ENCODE data around the gene STOML1. TPM values are rescaled to one million over a fixed set of nuclear protein-coding genes. Genes with fewer than 3 reads are reported as not detected.

The STOML1 gene
- total RNA-seq, 2 experiments from 2014 or later = 8.3 to 10.6 TPM

DNA sequence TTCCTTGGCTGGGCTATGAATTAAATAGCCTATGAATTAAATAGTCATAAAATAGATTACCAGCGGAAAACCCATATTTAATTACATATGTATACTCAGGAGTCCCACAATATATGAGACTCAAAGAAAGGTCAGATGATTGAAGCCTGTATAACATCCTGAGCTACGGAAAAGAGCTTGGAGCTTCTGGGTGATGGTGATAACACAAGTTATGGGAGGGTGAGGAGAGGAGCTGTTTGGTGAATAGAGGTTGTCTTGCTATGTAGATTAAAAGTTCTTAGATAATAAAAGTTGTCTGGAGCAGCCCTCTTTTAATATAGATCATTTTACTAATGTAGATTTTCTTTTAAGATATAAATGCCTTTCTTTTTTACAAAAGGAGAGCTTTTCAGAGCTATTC is 4.2 kb upstream of the STOML1 start:
- no peaks in the 10 kb centered on the region for H3K27me3 Mint-ChIP-seq
- H3K9me3 Mint-ChIP-seq = no peaks in the 10 kb centered on the region
- no peak for DNase-seq
- H3K4me3 Mint-ChIP-seq = peak overlapping the region; percentile 94
- H3K36me3 Mint-ChIP-seq = peaks cover 26% of the 10 kb centered on the region
- peaks cover 45% of the 10 kb centered on the region for H3K4me1 Mint-ChIP-seq
- peak overlapping the region; percentile 90 for H3K27ac Mint-ChIP-seq

DNA sequence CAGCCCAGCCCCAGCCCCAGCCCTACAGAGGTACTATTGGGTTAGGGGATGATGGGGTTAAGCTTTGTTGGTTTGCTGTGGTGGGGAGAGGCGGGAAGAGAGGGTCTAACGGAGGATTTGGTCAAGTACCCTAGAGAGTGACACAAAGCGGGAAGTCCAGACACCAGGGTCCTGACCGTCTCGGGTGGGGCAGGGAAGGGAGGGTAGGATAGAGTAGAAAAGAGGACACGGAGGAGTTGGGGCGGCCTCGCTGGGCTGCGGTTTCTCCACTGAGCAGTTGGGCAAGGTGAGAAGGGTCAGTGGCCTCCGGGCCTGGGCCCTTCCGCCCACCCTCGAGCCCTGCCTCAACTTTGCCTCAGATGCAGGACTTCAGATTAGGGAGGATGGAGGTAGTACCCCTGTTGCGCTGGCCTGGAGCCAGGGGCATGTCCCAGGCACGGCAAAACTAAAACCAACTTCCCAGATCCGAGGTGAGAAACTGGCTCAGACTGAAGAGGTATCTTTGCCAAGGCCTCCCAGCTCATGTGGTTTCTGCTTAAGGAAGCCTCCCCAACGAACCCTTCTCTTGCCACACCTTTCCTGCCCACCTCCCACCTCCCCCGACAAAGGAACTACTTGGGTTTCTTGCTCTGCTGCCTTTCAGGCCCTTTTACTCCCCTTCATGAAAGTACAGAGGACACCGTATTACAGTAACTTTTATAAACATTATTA is 3.0 kb upstream of the STOML1 start:
- Mint-ChIP-seq H3K36me3 (peaks cover 22% of the 10 kb centered on the region), H3K27me3 (no peaks in the 10 kb centered on the region), H3K4me3 (peak overlapping the region; percentile 94), H3K4me1 (peaks cover 47% of the 10 kb centered on the region), H3K9me3 (no peaks in the 10 kb centered on the region), H3K27ac (peak overlapping the region; percentile 90)
- DNase-seq = no peak

- Mint-ChIP-seq H3K27ac (peak within 1 kb of the TSS; percentile 90), H3K4me3 (peak within 1 kb of the TSS; percentile 94), H3K36me3 (peaks cover 22% of the 10 kb centered on the region), H3K4me1 (peaks cover 47% of the 10 kb centered on the region), H3K9me3 (no peaks in the 10 kb centered on the region), H3K27me3 (no peaks in the 10 kb centered on the region)
- DNase-seq = peak; percentile 96
Observed at GRCh38 chr15:73994413-73994883, 2.4 kb upstream of the STOML1 start, which contains the start of gene PML. Gene PML, plus strand, starts transcription at chr15:73994716. Its CDS starts 97 bp downstream, at chr15:73994813.

DNA sequence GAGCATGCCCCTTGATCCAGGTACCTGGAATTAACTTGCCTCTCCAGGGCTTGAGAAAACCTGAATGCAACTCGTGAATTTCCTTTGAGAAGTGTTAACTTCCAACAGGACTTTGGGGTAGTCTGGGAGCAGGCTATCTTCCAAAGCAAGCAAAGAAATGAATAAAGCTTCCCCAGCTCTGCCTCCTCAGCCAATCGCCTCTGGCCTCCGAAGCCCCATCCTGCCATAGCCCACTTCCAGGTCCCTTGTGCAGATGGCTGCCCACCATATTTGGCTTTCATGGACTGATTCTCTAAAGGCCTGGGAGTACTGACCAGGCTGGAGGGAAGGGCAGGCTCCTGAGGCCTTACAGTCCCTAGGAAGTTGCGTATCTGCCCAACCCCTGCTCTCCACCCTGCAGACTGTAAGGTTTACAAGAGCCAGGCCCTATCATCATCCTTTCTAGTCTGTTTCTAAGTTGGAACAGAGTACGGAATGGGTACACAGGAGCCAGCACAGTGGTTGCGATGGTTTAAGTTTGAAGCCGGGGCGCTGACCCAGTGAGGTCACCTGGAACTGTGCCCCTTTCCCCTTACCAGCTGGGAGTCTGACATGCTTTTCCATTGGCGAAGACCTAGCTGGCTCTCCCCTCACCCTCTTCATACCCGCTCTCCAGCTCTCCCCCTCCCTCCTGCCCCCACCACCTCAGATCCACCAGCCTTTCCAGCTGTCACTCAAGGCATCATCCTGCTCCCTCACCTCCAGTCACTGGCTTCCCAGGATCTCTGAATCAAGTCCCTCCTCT is 1.3 kb upstream of the STOML1 start:
- peak overlapping the region; percentile 90 for H3K27ac Mint-ChIP-seq
- no peaks in the 10 kb centered on the region for H3K9me3 Mint-ChIP-seq
- H3K27me3 Mint-ChIP-seq = no peaks in the 10 kb centered on the region
- H3K4me3 Mint-ChIP-seq = peak overlapping the region; percentile 94
- DNase-seq = no peak
- H3K4me1 Mint-ChIP-seq = peaks cover 38% of the 10 kb centered on the region
- H3K36me3 Mint-ChIP-seq = peaks cover 19% of the 10 kb centered on the region

DNA sequence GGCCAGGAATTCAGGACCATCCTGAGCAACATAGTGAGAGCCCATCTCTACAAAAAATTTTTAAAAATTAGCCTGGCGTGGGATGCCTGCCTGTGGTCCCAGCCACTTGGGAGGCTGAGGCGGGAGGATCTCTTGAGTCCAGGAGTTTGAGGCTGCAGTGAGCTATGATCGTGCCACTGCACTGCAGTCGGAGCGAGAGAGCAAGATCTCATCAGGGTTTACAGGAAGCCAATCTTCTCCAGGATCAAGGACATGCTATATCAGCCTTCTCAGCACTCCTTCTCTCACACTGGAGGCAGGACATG is 451 bp upstream of the STOML1 start:
- no peak for DNase-seq
- H3K36me3 Mint-ChIP-seq = peaks cover 18% of the 10 kb centered on the region
- H3K9me3 Mint-ChIP-seq = no peaks in the 10 kb centered on the region
- H3K4me3 Mint-ChIP-seq = peak overlapping the region; percentile 71
- peaks cover 33% of the 10 kb centered on the region for H3K4me1 Mint-ChIP-seq
- no peaks in the 10 kb centered on the region for H3K27me3 Mint-ChIP-seq
- peak overlapping the region; percentile 82 for H3K27ac Mint-ChIP-seq

DNA sequence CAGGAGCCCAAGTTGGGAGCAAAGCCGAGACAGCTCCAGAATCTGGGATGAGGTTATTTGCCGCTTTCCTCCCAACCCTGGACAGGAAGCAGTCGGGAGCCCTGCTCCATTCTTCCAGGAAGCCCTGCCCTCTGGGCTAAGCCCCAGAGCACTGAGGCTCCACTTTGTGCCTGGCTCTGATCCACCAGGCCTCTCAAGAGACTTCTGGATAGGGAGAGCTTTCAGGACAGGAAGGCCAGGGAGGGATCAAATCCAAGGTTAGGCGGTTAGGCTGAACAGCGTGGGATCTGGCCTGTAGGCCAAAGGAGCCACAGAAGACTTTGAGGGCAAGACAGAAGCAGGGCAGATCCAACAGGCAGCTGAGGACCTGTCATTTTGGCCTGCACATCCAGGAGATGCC is 835 bp downstream of the STOML1 start:
- Mint-ChIP-seq H3K4me1 (peaks cover 25% of the 10 kb centered on the region), H3K27me3 (no peaks in the 10 kb centered on the region), H3K9me3 (no peaks in the 10 kb centered on the region), H3K4me3 (peak overlapping the region; percentile 85), H3K27ac (peak overlapping the region; percentile 65), H3K36me3 (peaks cover 11% of the 10 kb centered on the region)
- DNase-seq = no peak

DNA sequence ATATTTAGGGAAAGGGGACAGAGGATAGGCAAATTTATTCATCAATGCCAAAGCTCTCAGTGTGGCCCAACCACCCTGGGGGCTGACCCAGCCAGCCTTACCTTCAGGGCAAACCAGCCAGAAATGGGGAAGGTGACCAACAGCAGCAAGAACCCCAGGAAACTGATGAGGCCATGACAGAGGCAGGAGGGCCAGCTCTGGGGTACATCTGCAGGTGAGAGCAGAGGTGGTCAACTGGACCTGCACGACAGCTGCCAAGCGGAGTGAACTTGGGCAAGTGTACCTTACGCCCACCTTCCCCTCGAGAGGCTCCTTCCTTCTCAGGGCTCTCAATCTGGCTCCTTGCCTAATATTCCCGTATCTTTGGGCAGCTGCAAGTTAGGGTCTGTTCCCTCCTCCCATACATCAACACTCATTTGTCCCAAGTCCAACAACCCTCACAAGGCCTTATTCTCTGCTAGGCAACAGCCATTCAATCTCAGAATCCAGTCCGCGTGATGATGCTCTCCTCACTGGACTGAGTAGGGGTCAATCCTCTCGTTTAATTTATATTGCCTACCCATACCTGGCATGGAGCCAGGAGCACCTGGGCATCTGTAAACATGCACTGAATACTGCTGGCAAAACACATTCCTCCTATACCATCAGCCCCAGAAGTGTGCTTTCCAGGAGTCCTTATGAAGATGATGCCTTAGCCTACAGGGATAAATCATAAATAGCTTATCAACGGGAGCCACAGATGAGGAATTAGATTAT is 1.7 kb downstream of the STOML1 start:
- peaks cover 28% of the 10 kb centered on the region for H3K4me1 Mint-ChIP-seq
- no peaks in the 10 kb centered on the region for H3K27me3 Mint-ChIP-seq
- peak overlapping the region; percentile 2 for H3K4me3 Mint-ChIP-seq
- H3K9me3 Mint-ChIP-seq = no peaks in the 10 kb centered on the region
- H3K27ac Mint-ChIP-seq = no peak overlapping the region
- no peak for DNase-seq
- peaks cover 8% of the 10 kb centered on the region for H3K36me3 Mint-ChIP-seq

DNA sequence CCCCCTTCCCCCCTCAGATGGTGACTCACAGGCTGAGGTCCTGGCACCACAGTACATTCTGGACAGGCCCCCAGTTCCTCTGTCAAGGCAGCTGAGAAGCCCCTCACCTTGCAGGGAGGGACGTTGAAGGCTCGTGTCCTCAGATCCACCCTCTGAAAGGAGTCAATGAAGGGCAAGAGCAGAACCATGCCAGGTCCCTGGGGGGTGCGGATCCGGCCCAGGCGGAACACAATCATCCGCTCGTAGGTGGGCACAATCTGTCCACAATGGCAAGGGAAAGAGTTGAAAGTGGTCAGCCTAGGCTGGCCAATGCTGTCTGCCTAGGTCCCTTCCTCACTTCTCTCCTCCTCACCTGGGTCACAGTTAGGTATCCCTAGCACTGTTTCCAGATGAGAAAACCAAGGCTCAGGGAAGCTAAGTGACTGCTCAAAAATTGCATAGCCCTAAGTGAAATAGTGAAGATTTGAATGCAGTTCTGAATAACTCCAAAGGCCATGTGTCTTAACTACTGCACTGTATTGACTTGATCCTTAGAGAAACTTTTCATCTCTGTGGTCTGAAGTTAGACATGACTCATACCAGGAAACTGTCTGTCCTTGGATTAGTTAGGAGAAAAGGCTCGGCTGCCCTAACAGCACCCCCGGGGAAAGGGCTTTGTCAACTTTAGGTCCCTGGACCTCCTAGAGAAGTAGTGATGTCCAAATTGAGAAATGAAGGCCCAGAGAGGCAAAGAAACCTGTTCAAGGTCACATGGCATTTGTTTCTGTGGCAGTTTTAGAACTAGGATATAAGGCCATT is 2.9 kb downstream of the STOML1 start:
- Mint-ChIP-seq H3K4me1 (peaks cover 30% of the 10 kb centered on the region), H3K36me3 (peaks cover 2% of the 10 kb centered on the region), H3K27ac (no peak overlapping the region), H3K27me3 (no peaks in the 10 kb centered on the region), H3K9me3 (no peaks in the 10 kb centered on the region), H3K4me3 (no peak overlapping the region)
- DNase-seq = no peak

DNA sequence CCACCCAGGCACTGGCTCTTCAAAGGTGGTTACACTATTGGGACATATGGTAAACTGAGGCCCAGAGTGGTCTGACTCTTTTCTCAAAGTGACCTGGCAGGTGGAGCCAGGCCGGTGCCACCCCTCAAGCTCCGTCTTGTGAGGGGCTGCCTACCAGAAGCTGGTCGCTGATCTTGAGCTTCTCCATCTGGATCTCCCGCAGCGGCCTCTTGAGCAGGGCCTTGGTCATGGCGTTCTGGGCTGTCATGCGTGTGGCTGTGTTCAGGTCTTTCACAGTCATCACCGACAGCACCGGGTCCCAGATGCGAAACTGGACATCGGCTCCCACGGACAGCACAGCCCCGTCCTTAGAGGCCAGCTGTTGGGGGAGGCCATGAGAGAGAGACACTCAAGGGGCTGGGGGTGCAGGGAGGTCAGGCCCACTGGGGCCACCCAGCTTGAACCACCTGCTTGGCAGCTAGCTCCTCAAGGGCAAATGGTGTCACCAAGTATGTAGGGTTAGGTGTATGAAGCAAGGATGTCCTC is 3.6 kb downstream of the STOML1 start:
- Mint-ChIP-seq H3K27ac (no peak overlapping the region), H3K27me3 (no peaks in the 10 kb centered on the region), H3K9me3 (no peaks in the 10 kb centered on the region), H3K36me3 (peaks cover 2% of the 10 kb centered on the region), H3K4me3 (no peak overlapping the region), H3K4me1 (peaks cover 23% of the 10 kb centered on the region)
- no peak for DNase-seq

GRCh38 chr15:73987681-73988444 is 4.2 kb downstream of the STOML1 start:
- Mint-ChIP-seq H3K4me1 (peaks cover 21% of the 10 kb centered on the region), H3K27ac (no peak overlapping the region), H3K4me3 (no peak overlapping the region), H3K36me3 (peaks cover 2% of the 10 kb centered on the region), H3K9me3 (no peaks in the 10 kb centered on the region), H3K27me3 (no peaks in the 10 kb centered on the region)
- no peak for DNase-seq

DNA sequence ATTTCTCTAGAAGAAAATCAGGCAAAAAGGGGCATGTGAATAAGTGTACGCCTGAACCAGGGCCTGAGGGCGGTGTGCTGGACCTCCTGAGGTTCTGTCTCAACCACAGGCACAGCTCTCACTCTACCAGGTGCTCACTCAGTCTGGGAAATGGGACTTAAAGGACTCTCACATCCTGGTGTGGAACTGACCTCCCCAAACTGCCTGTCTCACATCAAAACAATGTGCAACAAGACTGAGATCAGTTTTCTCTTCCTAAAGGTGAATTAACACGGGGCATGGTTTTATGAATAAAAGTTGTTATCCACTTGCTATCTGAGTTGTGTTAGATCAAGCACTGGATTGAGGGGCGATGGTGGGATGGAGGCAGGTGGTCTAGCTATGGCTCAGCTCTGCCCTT is 4.8 kb downstream of the STOML1 start:
- H3K9me3 Mint-ChIP-seq = no peaks in the 10 kb centered on the region
- peaks cover 2% of the 10 kb centered on the region for H3K36me3 Mint-ChIP-seq
- no peaks in the 10 kb centered on the region for H3K27me3 Mint-ChIP-seq
- peaks cover 20% of the 10 kb centered on the region for H3K4me1 Mint-ChIP-seq
- H3K27ac Mint-ChIP-seq = no peak overlapping the region
- no peak for DNase-seq
- no peak overlapping the region for H3K4me3 Mint-ChIP-seq

DNA sequence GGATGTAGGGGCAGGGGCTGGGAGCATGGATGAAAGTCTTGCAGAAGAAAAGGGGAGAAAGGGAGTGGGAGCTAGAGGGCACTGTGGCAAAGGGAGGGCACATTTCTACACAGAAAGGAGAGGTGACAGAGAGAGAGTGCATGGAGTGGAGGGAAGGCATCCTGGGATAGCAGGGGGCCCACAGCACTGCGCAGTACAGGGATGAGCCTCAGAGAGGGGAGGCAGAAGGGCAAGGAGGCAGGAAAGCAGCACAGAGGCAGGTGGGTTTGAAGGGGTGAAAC is 5.4 kb downstream of the STOML1 start:
- Mint-ChIP-seq H3K4me3 (no peak overlapping the region), H3K36me3 (peaks cover 2% of the 10 kb centered on the region), H3K9me3 (no peaks in the 10 kb centered on the region), H3K4me1 (peaks cover 26% of the 10 kb centered on the region), H3K27ac (no peak overlapping the region), H3K27me3 (no peaks in the 10 kb centered on the region)
- DNase-seq = no peak

DNA sequence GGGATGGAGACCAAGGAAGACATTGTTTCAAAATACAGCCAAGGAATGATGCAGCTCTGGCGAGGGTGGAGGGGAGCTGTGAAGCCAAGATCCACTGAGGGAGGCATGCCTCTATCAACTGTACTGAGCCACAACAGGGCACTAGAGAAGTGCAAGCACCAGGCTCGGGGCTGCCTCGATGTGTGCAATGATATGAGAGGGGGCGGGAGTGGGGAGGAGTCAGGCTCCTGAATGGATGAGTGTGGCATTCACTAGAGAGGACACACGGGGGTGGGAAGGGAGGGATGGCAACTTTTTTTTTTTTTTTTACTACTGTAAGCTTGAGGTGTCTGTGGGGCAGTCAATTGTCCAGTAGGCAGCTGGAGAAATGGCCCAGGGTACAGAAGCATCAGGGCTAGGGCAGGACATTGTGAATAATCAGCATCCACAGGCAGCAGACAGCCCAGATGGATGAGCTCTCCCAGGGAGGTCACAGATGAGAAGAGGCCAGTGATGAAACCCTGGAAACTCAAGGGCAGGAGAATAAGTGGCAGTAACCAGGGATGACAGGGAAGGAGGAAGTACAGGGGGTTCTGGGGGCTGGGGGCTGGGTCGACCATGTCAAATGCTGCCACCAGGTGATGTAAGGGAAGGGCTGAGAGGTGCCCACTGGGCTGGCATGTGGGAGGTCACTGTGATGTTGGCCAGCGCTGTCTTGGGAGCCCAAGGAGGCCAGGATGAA is 5.9 kb downstream of the STOML1 start:
- Mint-ChIP-seq H3K4me3 (no peak overlapping the region), H3K27ac (peak overlapping the region; percentile 38), H3K36me3 (peaks cover 2% of the 10 kb centered on the region), H3K9me3 (no peaks in the 10 kb centered on the region), H3K27me3 (no peaks in the 10 kb centered on the region), H3K4me1 (peaks cover 30% of the 10 kb centered on the region)
- no peak for DNase-seq
